GM21423 (cell line): Measurements from ENCODE around the gene PDCD6IP.
"Not testable (repeated sequence)": the region's sequence is repeated elsewhere in the genome, so short reads cannot be mapped to it uniquely, and the experiment has no call there.

Experiments used
- ATAC-seq: cut with Tn5 transposase; IDR thresholded peaks from one replicate; pipeline ENCODE4 v1.9.1; 2021; ENCODE audit warnings: mild to moderate bottlenecking, moderate library complexity; ENCODE audit not compliant: unreplicated experiment

PDCD6IP gene

DNA sequence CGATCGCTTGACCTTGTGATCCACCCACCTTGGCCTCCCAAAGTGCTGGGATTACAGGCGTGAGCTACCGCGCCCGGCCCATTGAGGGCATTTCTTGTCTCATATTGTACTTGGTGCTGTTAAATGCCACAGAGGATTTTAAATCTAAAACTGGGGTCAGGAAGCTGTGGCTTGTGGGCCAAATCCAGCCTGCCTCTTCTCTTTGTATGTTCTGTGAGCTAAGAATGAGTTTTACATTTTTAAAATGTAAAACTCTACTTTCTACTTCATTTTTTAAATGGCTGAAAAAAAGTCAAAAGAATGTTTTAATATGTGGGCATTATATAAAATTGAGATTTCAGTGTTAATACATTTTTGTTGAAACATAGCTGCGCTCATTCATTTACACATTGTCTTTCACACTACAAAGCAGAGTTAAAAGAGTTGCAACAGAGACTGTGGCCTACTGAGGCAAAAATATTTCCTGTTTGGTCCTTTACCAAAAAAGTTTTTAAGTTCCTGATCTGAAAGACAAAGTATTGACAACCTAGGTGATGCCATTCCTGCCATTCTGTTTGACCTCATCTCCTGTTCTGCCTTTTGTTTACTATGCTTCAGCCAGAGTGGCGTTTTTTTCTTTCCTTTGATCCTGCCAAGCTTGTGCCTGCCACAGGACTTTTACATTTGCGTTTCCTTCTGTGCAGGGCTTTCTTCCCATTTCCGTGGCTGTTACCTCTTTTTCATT is 50.4 kb downstream of the PDCD6IP start:
- ATAC-seq, result no peak

DNA sequence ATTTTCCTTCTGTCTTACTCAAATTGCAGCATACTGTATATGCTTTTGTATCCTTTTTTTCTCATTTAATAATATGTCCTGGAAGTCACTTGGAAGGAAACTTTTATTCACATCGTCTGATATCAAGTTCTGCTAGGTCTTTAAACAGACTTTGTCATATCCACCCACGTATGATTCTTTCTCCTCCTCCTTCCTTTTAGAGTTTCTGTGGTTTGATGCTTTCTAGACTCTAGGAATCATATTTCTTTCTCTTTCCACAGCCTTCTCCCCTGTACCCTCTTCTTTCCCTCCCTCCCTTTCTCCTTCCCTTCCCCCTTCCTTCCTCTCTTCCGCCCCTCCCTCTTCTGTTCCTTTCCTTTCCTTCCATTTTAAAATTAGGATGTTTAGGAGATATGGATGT is 52.2 kb downstream of the PDCD6IP start:
- ATAC-seq, result not testable (repeated sequence)

DNA sequence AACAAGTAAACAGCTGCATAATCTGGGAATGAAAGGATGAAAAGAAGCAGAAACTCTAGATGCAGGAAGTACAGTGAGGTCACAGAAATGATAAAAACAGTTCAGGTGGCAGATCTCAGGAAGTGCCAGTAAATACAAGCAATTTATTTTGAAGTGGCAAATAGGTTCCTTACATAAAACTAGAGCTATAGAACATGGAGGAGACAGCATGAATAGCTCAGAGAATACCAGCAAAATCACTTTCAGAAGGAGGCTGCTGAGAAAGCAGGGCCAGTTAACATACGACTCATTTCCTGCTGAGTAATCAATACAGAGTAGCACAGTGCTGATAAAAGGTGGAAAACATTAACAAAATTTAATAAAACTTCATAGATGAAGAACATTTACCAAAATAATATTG is 57.0 kb downstream of the PDCD6IP start:
- not testable (repeated sequence) for ATAC-seq

DNA sequence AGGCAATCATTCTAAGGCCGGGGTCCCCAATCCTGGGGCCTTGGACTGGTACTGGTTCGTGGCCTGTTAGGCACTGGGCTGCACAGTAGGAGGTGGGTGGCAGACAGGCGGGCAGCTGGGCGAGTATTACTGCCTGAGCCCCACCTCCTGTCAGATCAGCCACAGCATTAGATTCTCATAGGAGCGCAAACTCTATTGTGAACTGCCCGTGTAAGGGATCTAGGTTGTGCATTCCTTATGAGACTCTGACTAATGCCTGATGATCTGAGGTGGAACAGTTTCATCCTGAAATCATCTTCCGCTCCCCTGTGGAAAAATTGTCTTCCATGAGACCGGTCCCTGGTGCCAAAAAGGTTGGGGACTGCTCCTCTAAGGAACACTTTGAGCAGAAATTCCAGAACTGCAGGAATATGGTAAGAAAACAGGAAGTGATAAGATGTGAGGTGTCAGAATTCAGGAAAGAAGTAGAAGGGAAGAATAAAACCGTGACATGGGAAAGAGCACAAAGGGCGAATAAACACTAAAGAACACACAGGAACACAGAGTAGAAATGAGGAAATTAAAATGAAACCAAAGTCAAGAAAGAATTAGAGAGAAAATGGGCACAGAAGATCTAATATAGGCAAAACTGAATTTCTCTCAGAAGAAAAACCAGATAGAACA is 57.6 kb downstream of the PDCD6IP start:
- no peak for ATAC-seq

DNA sequence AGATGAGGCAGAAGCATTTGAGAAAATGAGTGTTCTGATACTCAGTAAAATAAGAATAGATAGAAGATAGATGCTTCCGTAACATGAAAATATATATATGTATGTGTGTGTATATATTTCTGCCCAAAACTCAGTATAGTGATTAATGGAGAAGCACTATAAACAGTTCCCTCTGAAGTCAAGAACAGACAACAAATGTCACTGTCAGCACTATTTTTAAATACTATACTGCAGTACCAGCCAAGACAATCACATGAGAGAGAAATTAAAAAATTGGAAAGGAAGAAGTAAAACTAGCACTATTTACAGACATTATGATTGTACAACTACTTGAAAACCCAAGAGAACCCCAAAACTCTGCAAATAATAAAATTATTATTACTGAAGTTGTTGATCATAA is 59.3 kb downstream of the PDCD6IP start:
- ATAC-seq, result not testable (repeated sequence)

DNA sequence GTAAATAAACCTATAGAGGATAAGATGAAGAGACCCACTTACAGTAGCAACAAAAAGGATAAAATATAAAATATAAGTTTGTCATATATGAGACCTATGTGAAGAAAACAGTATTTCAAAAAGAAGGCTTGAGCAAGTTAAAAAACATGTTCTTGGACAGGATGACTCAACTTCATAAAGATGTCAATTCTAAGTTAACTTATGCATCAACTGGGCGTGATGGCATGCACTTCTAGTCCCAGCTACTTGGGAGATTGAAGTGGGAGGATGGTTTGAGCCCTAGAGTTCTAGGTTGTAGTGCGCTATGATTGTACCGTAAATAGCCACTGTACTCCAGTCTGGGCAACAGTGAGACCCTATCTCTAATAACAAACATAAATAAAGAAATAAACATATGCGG is 59.7 kb downstream of the PDCD6IP start:
- no peak for ATAC-seq

DNA sequence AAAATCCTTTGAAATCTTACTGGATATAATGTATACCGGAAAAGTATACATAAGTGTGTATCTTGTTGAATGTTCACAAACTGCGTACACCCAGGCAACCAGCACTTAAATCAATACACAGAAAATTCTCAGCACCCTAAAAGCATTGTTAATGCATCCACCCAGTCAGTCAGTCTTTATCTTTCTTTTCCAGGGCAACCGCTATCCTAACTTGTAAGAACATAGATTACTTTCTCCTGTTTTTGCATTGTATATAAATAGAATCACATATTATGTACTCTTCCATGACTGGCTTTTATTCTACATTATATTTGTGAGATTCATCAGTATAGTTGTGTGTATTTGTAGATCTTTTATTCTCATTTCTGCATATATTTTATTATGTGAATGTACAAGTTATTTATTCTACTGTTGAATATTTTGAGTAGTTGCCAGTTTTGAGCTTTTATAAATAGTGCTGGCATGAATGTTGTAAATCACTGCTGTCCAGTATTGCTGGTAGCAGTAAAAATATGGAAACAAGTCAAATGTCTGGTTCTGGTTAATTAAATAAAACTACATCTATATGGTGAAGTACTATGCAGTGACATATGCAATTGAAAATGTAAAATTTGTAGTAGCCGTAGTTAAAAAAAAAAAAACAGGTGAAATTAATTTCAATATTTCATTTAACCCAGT is 62.1 kb downstream of the PDCD6IP start:
- no peak for ATAC-seq

DNA sequence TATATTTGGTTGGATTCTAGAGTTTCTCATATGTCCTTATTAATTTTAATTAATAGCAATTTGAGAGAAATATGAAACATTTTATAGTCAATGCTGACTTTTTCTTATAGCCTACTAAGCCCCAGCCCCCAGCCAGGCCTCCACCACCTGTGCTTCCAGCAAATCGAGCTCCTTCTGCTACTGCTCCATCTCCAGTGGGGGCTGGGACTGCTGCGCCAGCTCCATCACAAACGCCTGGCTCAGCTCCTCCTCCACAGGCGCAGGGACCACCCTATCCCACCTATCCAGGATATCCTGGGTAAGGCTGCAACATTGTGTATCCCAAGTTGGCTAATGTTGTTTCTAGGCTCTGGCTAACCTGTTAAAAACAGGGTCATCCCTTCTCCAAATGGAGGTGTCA is 66.7 kb downstream of the PDCD6IP start:
- ATAC-seq, result no peak

DNA sequence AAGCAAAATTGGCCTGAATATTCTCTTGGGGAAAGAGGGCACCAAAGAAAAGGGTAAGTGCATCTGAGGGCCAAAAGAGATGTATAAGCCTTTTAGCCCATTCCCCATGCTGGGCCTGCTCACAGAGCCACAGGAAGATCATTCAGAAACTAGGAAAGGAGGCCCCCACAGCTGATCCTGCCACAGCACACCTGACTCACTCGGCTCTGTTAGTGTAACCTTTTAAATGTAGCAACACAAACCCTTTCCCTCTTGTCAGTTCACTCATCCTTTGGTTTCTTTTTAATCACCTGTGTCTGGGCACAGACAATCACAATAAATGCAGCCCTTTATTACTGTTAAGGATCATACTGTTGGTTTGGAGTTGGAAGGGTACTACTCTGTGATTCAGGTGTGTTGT is 69.9 kb downstream of the PDCD6IP start:
- no peak for ATAC-seq

DNA sequence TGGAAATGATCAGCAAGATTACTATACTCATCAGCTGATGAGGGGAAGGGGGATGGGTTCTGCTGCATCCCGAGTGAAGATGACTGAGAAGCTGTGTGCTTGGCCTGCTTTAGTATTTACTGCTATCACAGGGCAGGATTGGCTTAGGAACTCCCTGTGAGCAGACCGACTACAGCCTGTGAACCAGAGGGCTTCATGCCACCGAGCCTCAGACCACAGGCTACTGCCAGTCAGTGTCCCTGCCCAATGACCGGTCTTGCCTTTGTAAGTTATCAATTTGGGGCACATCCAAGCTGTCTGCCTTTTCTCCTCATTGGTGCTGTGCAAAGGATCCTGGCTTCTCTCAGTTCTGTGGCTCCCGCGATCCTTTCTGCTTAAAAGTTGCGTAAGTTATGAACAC is 71.5 kb downstream of the PDCD6IP start:
- no peak for ATAC-seq

DNA sequence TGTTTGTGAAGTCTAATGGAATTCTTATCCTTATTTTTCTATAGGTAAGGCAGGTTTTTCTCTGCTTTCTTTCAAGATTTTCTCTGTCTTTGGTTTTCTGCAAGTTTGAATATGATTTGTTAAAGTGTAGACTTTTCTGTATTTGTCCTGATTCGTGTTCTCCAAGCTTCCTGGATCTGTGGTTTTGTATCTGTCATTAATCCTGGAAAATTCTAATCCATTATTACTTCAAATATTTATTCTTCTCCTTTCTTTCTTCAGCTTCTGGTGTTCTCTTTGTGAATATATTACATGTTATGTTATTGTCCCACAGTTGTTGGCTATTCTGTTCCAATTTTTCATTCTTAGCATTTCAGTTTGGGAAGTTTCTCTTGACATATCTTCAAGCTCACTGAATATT is 76.4 kb downstream of the PDCD6IP start:
- ATAC-seq, result no peak

DNA sequence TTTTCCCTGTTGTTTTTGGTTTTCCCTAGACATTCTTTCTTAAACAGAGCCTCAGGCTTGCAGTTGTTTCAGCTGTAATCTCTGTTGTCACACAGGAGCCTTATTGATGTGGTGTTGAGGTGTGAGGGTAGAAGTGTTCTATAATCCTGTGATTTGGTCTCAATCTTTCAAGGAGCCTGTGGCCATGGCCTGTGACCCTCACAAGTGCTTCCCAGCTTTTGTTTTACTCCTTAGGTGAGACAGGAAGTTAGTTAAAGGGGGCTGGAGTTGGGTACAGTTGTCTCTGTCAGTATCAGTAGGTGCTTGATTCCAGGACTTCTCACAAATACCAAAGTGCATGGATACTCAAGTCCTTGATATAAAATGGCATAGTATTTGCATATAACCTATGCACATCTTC is 77.2 kb downstream of the PDCD6IP start:
- no peak for ATAC-seq

DNA sequence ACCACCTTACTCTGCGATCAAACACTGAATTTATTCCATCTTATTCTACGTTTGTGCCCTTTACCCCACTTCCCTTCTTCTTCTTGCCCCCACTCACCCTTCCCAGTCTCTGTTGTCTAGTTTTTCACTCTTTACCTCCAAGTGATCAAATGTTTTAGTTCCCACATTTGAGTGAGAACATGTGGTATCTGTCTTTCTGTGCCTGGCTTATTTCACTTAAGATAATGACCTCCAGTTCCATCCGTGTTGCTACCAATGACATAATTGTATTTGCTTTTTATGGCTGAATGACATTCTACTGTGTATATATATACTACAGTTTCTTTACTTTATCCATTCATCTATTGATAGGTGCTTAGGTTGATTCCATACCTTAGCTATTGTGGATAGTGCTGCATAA is 78.8 kb downstream of the PDCD6IP start:
- ATAC-seq, result no peak

DNA sequence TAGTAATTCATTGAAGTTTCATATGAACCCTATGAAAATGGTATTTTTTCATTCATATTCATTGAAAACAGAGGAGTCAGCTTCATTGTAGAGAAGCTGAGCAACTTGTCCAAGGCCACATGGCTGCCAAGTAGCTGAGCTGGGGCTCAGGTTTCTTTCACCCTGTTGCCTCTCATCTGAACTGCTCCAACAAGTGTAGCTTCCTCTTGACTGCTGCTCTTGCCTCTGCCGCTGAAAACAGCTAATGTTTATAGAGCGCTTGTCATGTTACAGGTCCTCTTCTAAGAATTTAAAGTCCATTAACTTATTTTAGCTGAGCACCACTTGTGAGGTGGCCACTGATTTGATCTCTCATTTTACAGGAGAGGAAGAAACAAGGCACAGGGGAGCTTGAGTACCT is 81.1 kb downstream of the PDCD6IP start:
- no peak for ATAC-seq

DNA sequence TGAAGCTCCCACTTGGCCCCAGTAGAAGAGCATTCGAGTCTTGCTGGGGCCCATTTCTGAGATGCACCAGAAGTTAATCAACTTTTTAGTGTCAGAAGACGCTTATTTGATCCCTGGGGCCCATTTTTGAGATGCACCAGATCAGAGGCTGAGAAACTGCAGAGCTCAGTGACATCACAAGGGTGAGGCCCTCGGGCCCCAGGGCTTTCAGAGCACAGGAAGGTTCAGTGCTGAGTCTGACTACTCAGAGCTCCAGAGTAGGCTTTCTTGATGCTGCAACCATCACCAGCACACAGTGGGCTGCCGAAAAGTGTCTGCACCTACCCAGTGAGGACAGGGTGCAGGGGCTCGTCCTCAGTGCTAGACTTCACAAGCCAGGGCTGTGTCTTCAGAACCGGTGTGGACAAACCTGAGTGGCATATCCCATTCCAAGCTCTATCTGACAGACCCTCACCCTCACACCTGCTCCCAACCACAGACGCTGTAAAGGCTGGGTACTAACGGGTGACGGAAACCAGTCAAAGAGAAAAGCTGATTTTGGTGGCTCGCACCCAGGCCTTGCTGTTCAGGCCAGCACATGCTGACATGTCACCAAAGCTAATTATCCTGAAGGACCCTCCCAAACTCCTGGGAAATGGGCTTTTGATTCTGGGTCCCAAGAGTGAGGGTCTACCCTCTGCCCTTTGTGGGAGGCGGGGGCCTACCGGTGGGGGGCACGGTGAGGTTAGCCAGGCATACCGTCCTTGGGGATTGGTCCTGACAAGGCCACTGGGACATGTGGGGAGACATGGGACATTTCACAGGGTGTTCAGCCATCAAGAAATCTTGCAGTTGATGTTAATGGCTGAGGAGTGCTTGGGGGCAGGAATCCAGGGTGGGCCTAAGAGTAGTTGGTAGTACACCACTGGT is 83.0 kb downstream of the PDCD6IP start:
- no peak for ATAC-seq

DNA sequence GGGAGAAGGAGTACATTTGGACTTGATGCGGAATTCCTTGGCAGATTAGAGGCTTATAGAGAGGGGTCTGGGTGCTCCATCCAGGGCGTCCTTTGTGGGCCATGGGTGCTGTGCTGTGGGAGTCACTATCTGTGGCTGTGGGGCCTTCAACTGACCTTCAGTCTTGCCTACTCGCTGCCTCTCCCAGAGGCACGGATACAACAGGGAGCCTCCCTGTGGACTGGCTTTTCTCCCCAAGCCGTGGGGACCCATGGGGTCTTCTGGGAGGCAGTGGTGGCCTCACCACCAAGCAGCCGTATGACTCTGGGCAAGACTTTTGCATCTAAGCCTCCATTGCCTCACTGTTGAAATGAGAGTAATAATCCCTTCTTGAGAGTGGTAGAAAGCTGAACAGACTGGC is 83.9 kb downstream of the PDCD6IP start:
- no peak for ATAC-seq

DNA sequence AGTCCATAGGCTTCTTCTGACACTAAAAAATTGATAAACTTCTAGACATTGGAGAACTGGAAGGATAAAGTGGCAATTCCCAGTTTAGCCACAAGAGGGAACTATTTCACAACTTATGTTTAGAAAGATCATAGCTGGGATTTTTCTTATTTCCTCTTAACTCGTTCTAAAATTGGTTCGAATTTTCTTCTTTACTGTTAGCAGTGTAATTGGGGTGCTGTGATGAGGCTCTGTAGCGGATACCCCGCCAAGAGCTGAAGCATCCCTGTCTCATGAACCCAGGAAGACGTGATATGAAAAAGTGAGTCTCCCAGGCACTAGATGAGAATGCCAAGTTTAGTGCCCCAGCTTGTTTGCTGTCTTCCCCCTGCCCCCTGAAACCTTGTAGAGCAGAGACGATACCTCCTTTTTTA is 85.1 kb downstream of the PDCD6IP start:
- no peak for ATAC-seq

DNA sequence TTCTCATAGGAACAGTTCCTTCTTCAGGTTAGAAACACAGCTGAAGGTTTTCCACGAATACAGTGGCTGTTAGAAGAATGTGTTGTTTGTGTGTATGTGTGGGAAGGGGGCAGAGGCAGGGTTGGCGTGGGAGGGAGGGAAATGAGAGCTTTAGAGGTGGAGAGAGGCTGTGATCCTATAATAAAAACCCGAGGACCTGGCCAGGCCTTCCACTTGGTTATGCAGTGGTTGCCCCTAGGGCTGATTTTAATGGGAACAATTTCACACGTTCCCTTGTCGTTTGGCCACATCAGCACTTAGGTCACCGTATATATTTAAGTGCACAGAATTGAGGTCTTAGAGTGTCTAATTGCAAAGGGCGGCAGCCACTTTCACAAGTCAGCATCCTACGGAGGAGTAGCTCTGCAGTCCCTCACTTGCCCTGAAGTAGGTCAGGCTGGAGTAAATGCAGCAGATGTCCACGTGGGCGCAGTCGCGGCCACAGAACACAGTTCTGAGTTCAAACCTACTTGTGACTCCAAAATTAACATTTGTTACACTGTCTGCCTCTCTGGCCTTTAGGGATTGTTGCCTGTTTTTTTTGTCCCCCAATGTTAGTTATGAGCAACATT is 85.6 kb downstream of the PDCD6IP start:
- no peak for ATAC-seq

DNA sequence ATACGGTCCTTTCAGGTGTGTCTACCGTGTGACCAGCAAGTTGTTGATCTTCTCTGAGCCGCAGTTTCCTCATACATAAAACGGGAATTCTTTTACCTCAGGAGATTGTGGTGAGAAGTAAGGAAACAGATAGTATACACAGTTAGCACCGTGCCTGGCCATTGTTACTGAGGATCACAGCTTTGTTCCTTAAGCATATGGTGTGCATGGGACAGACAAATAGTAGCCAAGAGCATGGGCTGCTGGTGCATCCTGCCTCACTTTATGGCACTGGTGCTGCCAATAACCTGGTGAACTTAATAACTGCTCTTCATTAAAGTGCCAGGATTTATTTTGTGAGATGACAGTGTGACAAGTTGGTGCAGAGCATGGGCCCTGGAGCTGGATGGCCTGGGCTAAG is 86.3 kb downstream of the PDCD6IP start:
- no peak for ATAC-seq

DNA sequence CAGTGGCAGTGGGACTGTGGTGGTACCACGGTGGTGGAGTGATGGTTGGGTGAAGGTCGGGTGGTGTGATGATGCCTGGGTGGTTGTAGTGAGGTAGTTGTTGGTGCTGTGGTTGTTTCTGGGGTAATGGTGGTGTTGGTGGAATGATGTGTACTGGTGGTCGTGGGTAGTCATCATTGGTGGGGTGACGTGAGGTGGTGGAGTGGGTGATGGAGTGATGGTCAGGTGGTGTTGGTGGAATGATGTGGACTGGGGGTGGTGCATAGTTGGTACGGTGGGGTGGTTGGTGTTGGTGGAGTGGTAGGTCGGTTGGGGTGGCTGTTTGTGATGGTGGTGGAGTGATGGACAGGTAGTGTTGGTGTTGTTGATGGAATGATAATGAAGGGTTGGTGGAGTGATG is 87.1 kb downstream of the PDCD6IP start:
- no peak for ATAC-seq

DNA sequence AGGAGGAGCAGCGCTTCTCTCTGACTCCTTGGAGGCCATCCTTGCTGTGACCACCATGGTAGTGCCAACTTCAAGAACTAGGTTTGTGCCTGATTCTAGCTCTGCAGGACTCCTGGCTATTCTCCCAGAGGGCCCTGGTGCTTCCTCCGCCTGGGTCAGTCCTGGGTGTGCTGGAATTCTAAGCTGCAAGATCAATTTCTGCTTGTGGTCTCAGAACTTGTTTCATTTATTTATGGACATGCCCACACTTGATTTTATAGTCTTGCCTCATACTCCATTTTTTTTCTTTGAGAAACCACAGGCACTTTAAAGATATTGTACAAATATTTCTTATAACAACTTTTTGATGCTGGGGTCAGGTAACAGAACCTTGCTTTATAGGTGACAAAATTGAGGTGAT is 87.6 kb downstream of the PDCD6IP start:
- no peak for ATAC-seq
